Measurements from ENCODE around the gene ATOH8.

The ATOH8 gene

GRCh38 chr2:85790499-85791188 lies 36.9 kb downstream of the ATOH8 start:
- Histone ChIP-seq H3K9me3 (ENCODE audit: control insufficient read depth, low read length) (no peaks in the 10 kb centered on the region), H3K4me3 (ENCODE audit: insufficient read depth in 1 of 2, low read depth in 1 of 2, low read length in 2 of 2) (no peak overlapping the region), H4K91ac (ENCODE audit: low read length) (no peak overlapping the region), H3K14ac (ENCODE audit: low read length in 2 of 2) (no peak overlapping the region), H3K27ac (ENCODE audit: low read length, poor library complexity, severe bottlenecking) (no peak overlapping the region), H3K23ac (ENCODE audit: low read length in 2 of 2) (no peak overlapping the region), H3K4me2 (ENCODE audit: low read length, poor library complexity, severe bottlenecking) (no peak overlapping the region), H3K36me3 (ENCODE audit: control insufficient read depth in 1 of 2, insufficient read depth in 2 of 2, low read depth in 1 of 2, low read length in 2 of 2) (peaks cover 4 to 22% of the 10 kb centered on the region in 2 experiments), H2AK5ac (ENCODE audit: low read length, severe bottlenecking) (peak overlapping the region; percentile 30), H3K9ac (ENCODE audit: low read length) (no peak overlapping the region), H4K8ac (ENCODE audit: low read length) (peak overlapping the region; percentile 19), H2BK5ac (ENCODE audit: low read depth, low read length, poor library complexity, severe bottlenecking) (no peak overlapping the region), H2AFZ (ENCODE audit: low read depth, low read length) (no peak overlapping the region), H3K27me3 (ENCODE audit: control insufficient read depth in 1 of 2, insufficient read depth in 1 of 2, low read length in 2 of 2) (peaks cover 5 to 9% of the 10 kb centered on the region in 2 experiments), H2BK12ac (ENCODE audit: low read length in 2 of 2) (no peak overlapping the region), H3K4ac (ENCODE audit: low read depth in 1 of 2, low read length in 2 of 2) (no peak overlapping the region), H3K18ac (ENCODE audit: low read depth in 1 of 2, low read length in 2 of 2) (no peak overlapping the region), H3K79me1 (replicated peaks; ENCODE audit: low read length, poor library complexity, severe bottlenecking) (no peaks in the 10 kb centered on the region), H2BK15ac (ENCODE audit: low read depth, poor library complexity, severe bottlenecking) (no peak overlapping the region), H2BK120ac (ENCODE audit: low read depth, low read length) (no peak overlapping the region), H3K4me1 (ENCODE audit: control insufficient read depth, insufficient read depth, low read depth, low read length) (peaks cover 37% of the 10 kb centered on the region)
- no peak for DNase-seq
- 80% methylated on average over 11 of the region's 12 CpGs for WGBS

- Histone ChIP-seq H4K91ac (ENCODE audit: low read length) (peak overlapping the region; percentile 84), H2BK15ac (ENCODE audit: low read depth, poor library complexity, severe bottlenecking) (peak overlapping the region; percentile 37), H3K23ac (ENCODE audit: low read length in 2 of 2) (no peak overlapping the region), H2BK5ac (ENCODE audit: low read depth, low read length, poor library complexity, severe bottlenecking) (no peak overlapping the region), H3K4me2 (ENCODE audit: low read length, poor library complexity, severe bottlenecking) (peak overlapping the region; percentile 19), H3K79me1 (replicated peaks; ENCODE audit: low read length, poor library complexity, severe bottlenecking) (no peaks in the 10 kb centered on the region), H3K27ac (ENCODE audit: low read length, poor library complexity, severe bottlenecking) (peak overlapping the region; percentile 46), H3K27me3 (ENCODE audit: control insufficient read depth in 1 of 2, insufficient read depth in 1 of 2, low read length in 2 of 2) (peaks cover 5 to 15% of the 10 kb centered on the region in 2 experiments), H3K9ac (ENCODE audit: low read length) (no peak overlapping the region), H2BK120ac (ENCODE audit: low read depth, low read length) (peak overlapping the region; percentile 23), H2AK5ac (ENCODE audit: low read length, severe bottlenecking) (peak overlapping the region; percentile 80), H3K4ac (ENCODE audit: low read depth in 1 of 2, low read length in 2 of 2) (peak overlapping the region in 1 of 2 experiments; percentile 9), H3K9me3 (ENCODE audit: control insufficient read depth, low read length) (no peaks in the 10 kb centered on the region), H2AFZ (ENCODE audit: low read depth, low read length) (no peak overlapping the region), H2BK12ac (ENCODE audit: low read length in 2 of 2) (peak overlapping the region; percentile 17 to 89), H3K4me3 (ENCODE audit: insufficient read depth in 1 of 2, low read depth in 1 of 2, low read length in 2 of 2) (peak overlapping the region in 1 of 2 experiments; percentile 14), H3K14ac (ENCODE audit: low read length in 2 of 2) (peak overlapping the region in 1 of 2 experiments; percentile 37), H4K8ac (ENCODE audit: low read length) (no peak overlapping the region), H3K36me3 (ENCODE audit: control insufficient read depth in 1 of 2, insufficient read depth in 2 of 2, low read depth in 1 of 2, low read length in 2 of 2) (peaks cover 4 to 21% of the 10 kb centered on the region in 2 experiments), H3K18ac (ENCODE audit: low read depth in 1 of 2, low read length in 2 of 2) (peak overlapping the region; percentile 42 to 54), H3K4me1 (ENCODE audit: control insufficient read depth, insufficient read depth, low read depth, low read length) (peaks cover 44% of the 10 kb centered on the region)
- WGBS = 90% methylated on average over 22 of the region's 22 CpGs
- no peak for DNase-seq
Measured at GRCh38 chr2:85791704-85792565, 38.1 kb downstream of the ATOH8 start.

DNA sequence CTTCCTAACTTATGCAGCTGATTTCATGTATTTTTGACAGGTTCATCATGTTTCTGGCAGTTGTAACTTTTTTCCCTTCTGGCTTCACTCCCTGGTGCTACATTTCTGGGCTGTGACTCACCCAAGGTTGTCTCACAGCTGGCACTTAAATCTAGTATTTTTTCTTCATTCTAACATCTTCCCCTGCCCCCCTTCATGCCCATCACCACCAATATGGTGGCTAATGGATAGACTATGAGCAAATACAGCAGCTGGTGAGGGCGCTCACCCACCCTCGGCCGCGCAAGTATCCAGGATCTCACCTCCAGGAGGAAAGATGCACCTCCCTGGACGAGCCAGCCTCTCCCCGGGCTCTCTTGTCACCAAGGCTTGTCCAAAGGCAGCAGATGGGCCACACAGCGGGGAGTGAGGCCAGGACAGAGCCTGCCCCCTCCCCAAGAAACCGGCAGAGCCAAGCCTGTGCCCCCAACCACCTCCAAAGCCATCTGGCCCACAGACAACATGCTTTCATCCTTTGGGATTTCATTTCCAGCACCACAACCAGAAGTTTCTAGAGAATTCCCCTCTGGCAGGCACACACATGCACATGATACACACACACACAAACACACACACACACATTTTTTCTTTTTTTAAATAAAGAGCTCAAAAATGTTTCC lies 39.1 kb downstream of the ATOH8 start:
- H4K8ac ChIP-seq (ENCODE audit: low read length) = peak overlapping the region; percentile 5
- H3K27ac ChIP-seq (ENCODE audit: low read length, poor library complexity, severe bottlenecking) = peak overlapping the region; percentile 18
- H3K4ac ChIP-seq (ENCODE audit: low read depth in 1 of 2, low read length in 2 of 2) = peak overlapping the region in 1 of 2 experiments; percentile 24
- no peak overlapping the region for H3K4me2 ChIP-seq (ENCODE audit: low read length, poor library complexity, severe bottlenecking)
- H3K9me3 ChIP-seq (ENCODE audit: control insufficient read depth, low read length) = no peaks in the 10 kb centered on the region
- H3K27me3 ChIP-seq (ENCODE audit: control insufficient read depth in 1 of 2, insufficient read depth in 1 of 2, low read length in 2 of 2) = peaks cover 5 to 15% of the 10 kb centered on the region in 2 experiments
- H3K4me3 ChIP-seq (ENCODE audit: insufficient read depth in 1 of 2, low read depth in 1 of 2, low read length in 2 of 2) = peak overlapping the region in 1 of 2 experiments; percentile 14
- peak overlapping the region; percentile 92 for H2BK15ac ChIP-seq (ENCODE audit: low read depth, poor library complexity, severe bottlenecking)
- peak overlapping the region in 1 of 2 experiments; percentile 88 for H2BK12ac ChIP-seq (ENCODE audit: low read length in 2 of 2)
- H3K36me3 ChIP-seq (ENCODE audit: control insufficient read depth in 1 of 2, insufficient read depth in 2 of 2, low read depth in 1 of 2, low read length in 2 of 2) = peaks cover 0 to 15% of the 10 kb centered on the region in 2 experiments
- no peak overlapping the region for H3K23ac ChIP-seq (ENCODE audit: low read length in 2 of 2)
- H3K9ac ChIP-seq (ENCODE audit: low read length) = no peak overlapping the region
- DNase-seq = peak; percentile 59
- peak overlapping the region; percentile 95 for H2AK5ac ChIP-seq (ENCODE audit: low read length, severe bottlenecking)
- peak overlapping the region; percentile 28 to 87 for H3K18ac ChIP-seq (ENCODE audit: low read depth in 1 of 2, low read length in 2 of 2)
- no peaks in the 10 kb centered on the region for H3K79me1 ChIP-seq (replicated peaks; ENCODE audit: low read length, poor library complexity, severe bottlenecking)
- H2BK5ac ChIP-seq (ENCODE audit: low read depth, low read length, poor library complexity, severe bottlenecking) = peak overlapping the region; percentile 48
- no peak overlapping the region for H2AFZ ChIP-seq (ENCODE audit: low read depth, low read length)
- peak overlapping the region; percentile 50 for H2BK120ac ChIP-seq (ENCODE audit: low read depth, low read length)
- H3K14ac ChIP-seq (ENCODE audit: low read length in 2 of 2) = peak overlapping the region in 1 of 2 experiments; percentile 7
- 67% methylated on average over 8 of the region's 8 CpGs for WGBS
- H3K4me1 ChIP-seq (ENCODE audit: control insufficient read depth, insufficient read depth, low read depth, low read length) = peaks cover 44% of the 10 kb centered on the region
- peak overlapping the region; percentile 64 for H4K91ac ChIP-seq (ENCODE audit: low read length)

Measured in mesenchymal stem cell (in vitro differentiated cells and primary cell).